Measurements from ENCODE around the gene KRT75.

DNA sequence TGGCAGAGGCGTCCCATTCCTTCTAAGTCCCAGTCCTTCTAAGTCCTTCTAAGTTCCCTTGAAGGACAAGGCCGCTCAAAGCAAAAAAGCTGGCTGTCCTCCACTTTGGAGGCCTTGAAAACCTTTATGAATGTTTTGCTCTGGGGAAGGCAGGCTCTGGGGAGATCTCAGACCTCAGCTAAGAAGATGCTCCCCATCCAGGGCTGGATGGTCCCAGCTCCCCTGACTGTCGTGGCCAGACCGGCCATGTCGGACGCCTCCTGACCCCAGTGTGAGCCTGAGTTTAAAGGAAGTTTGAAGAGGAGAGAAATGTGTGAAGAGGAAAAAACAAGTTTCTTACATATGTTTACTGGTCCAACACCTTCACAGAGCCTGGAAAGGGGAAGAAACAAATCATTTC lies 54.6 kb downstream of the KRT75 start:
- TF ChIP-seq EZH2 (IDR thresholded peaks at IDR 0.05; ENCODE audit: low read depth) = no peak
- TF ChIP-seq, protein P1, sequence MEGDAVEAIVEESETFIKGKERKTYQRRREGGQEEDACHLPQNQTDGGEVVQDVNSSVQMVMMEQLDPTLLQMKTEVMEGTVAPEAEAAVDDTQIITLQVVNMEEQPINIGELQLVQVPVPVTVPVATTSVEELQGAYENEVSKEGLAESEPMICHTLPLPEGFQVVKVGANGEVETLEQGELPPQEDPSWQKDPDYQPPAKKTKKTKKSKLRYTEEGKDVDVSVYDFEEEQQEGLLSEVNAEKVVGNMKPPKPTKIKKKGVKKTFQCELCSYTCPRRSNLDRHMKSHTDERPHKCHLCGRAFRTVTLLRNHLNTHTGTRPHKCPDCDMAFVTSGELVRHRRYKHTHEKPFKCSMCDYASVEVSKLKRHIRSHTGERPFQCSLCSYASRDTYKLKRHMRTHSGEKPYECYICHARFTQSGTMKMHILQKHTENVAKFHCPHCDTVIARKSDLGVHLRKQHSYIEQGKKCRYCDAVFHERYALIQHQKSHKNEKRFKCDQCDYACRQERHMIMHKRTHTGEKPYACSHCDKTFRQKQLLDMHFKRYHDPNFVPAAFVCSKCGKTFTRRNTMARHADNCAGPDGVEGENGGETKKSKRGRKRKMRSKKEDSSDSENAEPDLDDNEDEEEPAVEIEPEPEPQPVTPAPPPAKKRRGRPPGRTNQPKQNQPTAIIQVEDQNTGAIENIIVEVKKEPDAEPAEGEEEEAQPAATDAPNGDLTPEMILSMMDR (conservative IDR thresholded peaks at IDR 0.05) = no peak

Measured in PC-9 (cell line).